CD4-positive, alpha-beta T cell (primary cell): ENCODE measurements around the gene TP63. TPM values are rescaled to one million over a fixed set of nuclear protein-coding genes. Genes with fewer than 3 reads are reported as not detected.

Experiments used
- ATAC-seq: fragments of 200-7000 bp; cut with Tn5 transposase; one replicate; pipeline ENCODE4 v1.10.0; 2022; ENCODE audit warnings: mild to moderate bottlenecking; ENCODE audit not compliant: poor library complexity
- CTCF ChIA-PET: fragments of 350-600 bp; sonication (Branson Sonifier 250); formaldehyde crosslinking; loops from one replicate; lab custom pipeline; 2021; ENCODE audit warnings: antibody characterized with exemption, inconsistent platforms; lab: Charles Lee
- POLR2A ChIA-PET: fragments of 350-600 bp; sonication (Branson Sonifier 250); formaldehyde crosslinking; loops from one replicate; lab custom pipeline; 2021; ENCODE audit warnings: antibody characterized with exemption, inconsistent platforms; lab: Charles Lee
- DNase-seq, 14 experiments: peaks; one replicate each; pipeline ENCODE4 v3.0.0-alpha.2; 2013 to 2020; ENCODE audit warnings: mixed read lengths in 2 of 14
- H3K27ac ChIP-seq, 2 donors: one replicate each; pipeline versions ENCODE4 v1.5.1 to v1.7.0; 2013; ENCODE audit warnings: low read length in 2 of 2, low read depth in 1 of 2, mild to moderate bottlenecking in 1 of 2
- H3K27me3 ChIP-seq, 2 experiments: 1 replicate in 1 of 2; 2 replicates in 1 of 2; pipeline versions ENCODE4 v1.6.1 to v1.7.0; 2013; ENCODE audit warnings: low read length in 2 of 2, control low read depth in 1 of 2, mild to moderate bottlenecking in 1 of 2, moderate library complexity in 1 of 2; ENCODE audit not compliant: insufficient read depth in 2 of 2, control insufficient read depth in 1 of 2
- H3K36me3 ChIP-seq: one replicate; pipeline ENCODE4 v1.6.1; 2013; ENCODE audit warnings: low read length, control low read depth; ENCODE audit not compliant: insufficient read depth
- H3K4me1 ChIP-seq: one replicate; pipeline ENCODE4 v1.6.1; 2013; ENCODE audit warnings: low read length, control low read depth; ENCODE audit not compliant: insufficient read depth
- H3K4me3 ChIP-seq: one replicate; pipeline ENCODE4 v1.5.1; 2013; ENCODE audit warnings: mild to moderate bottlenecking, low read length, moderate library complexity
- H3K9me3 ChIP-seq, 2 experiments: 1 replicate in 1 of 2; 2 replicates in 1 of 2; pipeline versions ENCODE4 v1.6.1 to v1.7.0; 2013; ENCODE audit warnings: low read length in 2 of 2, mild to moderate bottlenecking in 2 of 2, control low read depth in 1 of 2, moderate library complexity in 1 of 2; ENCODE audit not compliant: control insufficient read depth in 1 of 2, insufficient read depth in 1 of 2
- H3K27ac Mint-ChIP-seq: one replicate; pipeline ENCODE4 v1.8.0; 2020; ENCODE audit warnings: mixed read lengths
- H3K27me3 Mint-ChIP-seq: one replicate; pipeline ENCODE4 v1.8.0; 2021; ENCODE audit warnings: mixed read lengths
- H3K36me3 Mint-ChIP-seq: one replicate; pipeline ENCODE4 v1.8.0; 2021; ENCODE audit warnings: low read depth, mixed read lengths
- H3K4me1 Mint-ChIP-seq: one replicate; pipeline ENCODE4 v1.8.0; 2021; ENCODE audit warnings: low read depth, mixed read lengths
- H3K4me3 Mint-ChIP-seq: one replicate; pipeline ENCODE4 v1.8.0; 2020; ENCODE audit warnings: mild to moderate bottlenecking, mixed read lengths
- H3K9me3 Mint-ChIP-seq: one replicate; pipeline ENCODE4 v1.8.0; 2020; ENCODE audit warnings: mixed read lengths
- CTCF ChIP-seq: fragments of 200-600 bp; IDR thresholded peaks from one replicate; pipeline ENCODE4 v1.8.0; 2022; ENCODE audit warnings: antibody characterized with exemption, mild to moderate bottlenecking
- intact Hi-C, 2 experiments: fragments of 100-400 bp; cut with DNase I in 1 of 2; cut with micrococcal nuclease in 1 of 2; formaldehyde crosslinking; loops; one replicate each; pipeline versions ENCODE4 v1.15.1 to v1.9.0; 2023 to 2025; cut with DNase I, micrococcal nuclease
- total RNA-seq, 174 experiments: library from RNA in 2 of 174; stranded (reverse) in 2 of 174; gene quantifications; one replicate each; pipeline ENCODE4 v1.2.3 and lab custom pipeline; 2021 to 2026

TP63 gene
- total RNA-seq, 2 experiments from 2014 or later, result 0.31 TPM; not detected in 1

GRCh38 chr3:189652042-189652441 is 20.9 kb downstream of the TP63 start:
- ATAC-seq, result no peak

GRCh38 chr3:189655617-189656016 is 24.4 kb downstream of the TP63 start:
- CTCF ChIA-PET, result no interaction called here

More at GRCh38 chr3:189652042-189652441, 20.9 kb downstream of the TP63 start:
- no peaks in the 10 kb centered on the region for H3K36me3 ChIP-seq
- no peak for DNase-seq
- POLR2A ChIA-PET, result no interaction called here
- H3K27me3 ChIP-seq, result no peaks in the 10 kb centered on the region
- H3K9me3 ChIP-seq, result no peaks in the 10 kb centered on the region
- CTCF ChIA-PET, result no interaction called here
- no peak overlapping the region for H3K27ac ChIP-seq
- Mint-ChIP-seq H3K27me3 (no peaks in the 10 kb centered on the region), H3K9me3 (peaks cover 16% of the 10 kb centered on the region), H3K36me3 (no peaks in the 10 kb centered on the region), H3K4me1 (no peaks in the 10 kb centered on the region), H3K4me3 (no peak overlapping the region), H3K27ac (no peak overlapping the region)
- H3K4me3 ChIP-seq, result no peak overlapping the region
- intact Hi-C loops, result no loop called here
- no peak for TF ChIP-seq CTCF
- no peaks in the 10 kb centered on the region for H3K4me1 ChIP-seq

GRCh38 chr3:189659571-189659970 is 28.4 kb downstream of the TP63 start:
- H3K4me1 ChIP-seq, result no peaks in the 10 kb centered on the region
- POLR2A ChIA-PET, result no interaction called here
- Mint-ChIP-seq H3K4me1 (no peaks in the 10 kb centered on the region), H3K27ac (no peak overlapping the region), H3K27me3 (no peaks in the 10 kb centered on the region), H3K9me3 (peaks cover 18% of the 10 kb centered on the region), H3K36me3 (no peaks in the 10 kb centered on the region), H3K4me3 (no peak overlapping the region)
- ATAC-seq (no peak), DNase-seq (no peak)
- no peaks in the 10 kb centered on the region for H3K27me3 ChIP-seq
- no peaks in the 10 kb centered on the region for H3K9me3 ChIP-seq
- no peak for TF ChIP-seq CTCF
- CTCF ChIA-PET, result no interaction called here
- H3K36me3 ChIP-seq, result no peaks in the 10 kb centered on the region
- no peak overlapping the region for H3K4me3 ChIP-seq
- no peak overlapping the region for H3K27ac ChIP-seq
- intact Hi-C loops, result no loop called here

More at GRCh38 chr3:189655617-189656016, 24.4 kb downstream of the TP63 start:
- Histone ChIP-seq H3K36me3 (no peaks in the 10 kb centered on the region), H3K4me1 (no peaks in the 10 kb centered on the region), H3K27me3 (no peaks in the 10 kb centered on the region), H3K9me3 (no peaks in the 10 kb centered on the region), H3K4me3 (no peak overlapping the region), H3K27ac (no peak overlapping the region)
- Mint-ChIP-seq H3K27ac (no peak overlapping the region), H3K36me3 (no peaks in the 10 kb centered on the region), H3K27me3 (no peaks in the 10 kb centered on the region), H3K4me1 (no peaks in the 10 kb centered on the region), H3K9me3 (peaks cover 20% of the 10 kb centered on the region), H3K4me3 (no peak overlapping the region)
- intact Hi-C loops, result no loop called here
- no peak for DNase-seq
- no peak for TF ChIP-seq CTCF
- POLR2A ChIA-PET, result no interaction called here
- no peak for ATAC-seq
